22Rv1 (cell line): ENCODE measurements around the gene PANK3.

ENCODE experiments used
- CTCF ChIP-seq: fragments of 450-650 bp; IDR thresholded peaks from 2 replicates; pipeline ENCODE4 v1.5.1; 2017; ENCODE audit warnings: mild to moderate bottlenecking
- ZFX ChIP-seq: fragments of 450-650 bp; IDR thresholded peaks from 2 replicates; pipeline ENCODE4 v1.6.1; 2017; ENCODE audit warnings: antibody characterized with exemption, borderline replicate concordance

GRCh38 chr5:168563959-168564358 is 15.2 kb downstream of the PANK3 start:
- no peak for TF ChIP-seq CTCF
- no peak for TF ChIP-seq ZFX
